CD14-positive monocyte (primary cell): ENCODE data around the gene ADAMTS9. TPM values are rescaled to one million over a fixed set of nuclear protein-coding genes. Genes with fewer than 3 reads are reported as not detected.

Experiments used
- DNase-seq, 3 donors: peaks; one replicate each; pipeline ENCODE4 v3.0.0-alpha.2; 2011 to 2022
- H2AFZ ChIP-seq: 2 replicates; pipeline ENCODE4 v1.6.0; 2012; ENCODE audit warnings: mild to moderate bottlenecking, low read depth, low read length, inconsistent platforms; ENCODE audit not compliant: insufficient read depth, poor library complexity, severe bottlenecking
- H3K27ac ChIP-seq, 2 donors: 1 replicate in 1 of 2; 2 replicates in 1 of 2; pipeline ENCODE4 v1.5.1; 2012 to 2013; ENCODE audit warnings: low read length in 2 of 2, control low read depth in 1 of 2, inconsistent platforms in 1 of 2, low read depth in 1 of 2, mild to moderate bottlenecking in 1 of 2
- H3K27me3 ChIP-seq, 2 donors: one replicate each; pipeline versions ENCODE4 v1.6.0 to v1.6.1; 2011 to 2013; ENCODE audit warnings: low read length in 2 of 2; ENCODE audit not compliant: control insufficient read depth in 2 of 2, insufficient read depth in 2 of 2
- H3K36me3 ChIP-seq, 2 donors: replicated peaks in 1 of 2; 1 replicate in 1 of 2; 2 replicates in 1 of 2; pipeline versions ENCODE4 v1.5.1 to v1.6.1; 2012 to 2013; ENCODE audit warnings: low read length in 2 of 2, control low read depth in 1 of 2, inconsistent platforms in 1 of 2, mild to moderate bottlenecking in 1 of 2; ENCODE audit not compliant: insufficient read depth in 2 of 2, control insufficient read depth in 1 of 2
- H3K4me1 ChIP-seq, 2 donors: 1 replicate in 1 of 2; 2 replicates in 1 of 2; pipeline versions ENCODE4 v1.5.1 to v1.6.1; 2012 to 2013; ENCODE audit warnings: low read length in 2 of 2, control low read depth in 1 of 2, inconsistent platforms in 1 of 2, mild to moderate bottlenecking in 1 of 2, moderate library complexity in 1 of 2; ENCODE audit not compliant: insufficient read depth in 2 of 2, control insufficient read depth in 1 of 2
- H3K4me2 ChIP-seq: replicated peaks from 2 replicates; pipeline ENCODE3; 2012; ENCODE audit warnings: low read length, moderate library complexity, mild to moderate bottlenecking; ENCODE audit not compliant: poor library complexity, severe bottlenecking; ENCODE audit errors: extremely low read depth
- H3K4me3 ChIP-seq, 3 experiments: fragments of 200-600 bp in 1 of 3; sonication (generic) in 1 of 3; replicated peaks in 1 of 3; 1 replicate in 2 of 3; 2 replicates in 1 of 3; pipeline ENCODE4 v1.5.1; 2011 to 2013; ENCODE audit warnings: low read length in 3 of 3, mild to moderate bottlenecking in 3 of 3, control low read depth in 2 of 3, low read depth in 2 of 3, inconsistent platforms in 1 of 3, moderate library complexity in 1 of 3
- H3K79me2 ChIP-seq: 2 replicates; pipeline ENCODE4 v1.6.0; 2012; ENCODE audit warnings: mild to moderate bottlenecking, control low read depth, inconsistent platforms, low read length, moderate library complexity; ENCODE audit not compliant: insufficient read depth
- H3K9ac ChIP-seq: 2 replicates; pipeline ENCODE4 v1.6.0; 2017; ENCODE audit warnings: low read length, mild to moderate bottlenecking; ENCODE audit not compliant: insufficient read depth, poor library complexity, severe bottlenecking
- H3K9me3 ChIP-seq, 2 donors: replicated peaks in 1 of 2; 1 replicate in 1 of 2; 2 replicates in 1 of 2; pipeline versions ENCODE4 v1.5.1 to v1.6.1; 2012 to 2013; ENCODE audit warnings: low read length in 2 of 2, control low read depth in 1 of 2; ENCODE audit not compliant: control insufficient read depth in 1 of 2, insufficient read depth in 1 of 2
- H4K20me1 ChIP-seq: 2 replicates; pipeline ENCODE4 v1.6.0; 2012; ENCODE audit warnings: mild to moderate bottlenecking, low read length, control low read depth, moderate library complexity; ENCODE audit not compliant: insufficient read depth
- H3K27ac Mint-ChIP-seq, 7 donors: one replicate each; pipeline ENCODE4 v1.8.0; 2020; ENCODE audit warnings: mild to moderate bottlenecking in 7 of 7, mixed read lengths in 7 of 7, moderate library complexity in 6 of 7, inconsistent platforms in 2 of 7
- H3K27me3 Mint-ChIP-seq, 3 donors: one replicate each; pipeline ENCODE4 v1.8.0; 2021 to 2022; ENCODE audit warnings: low read depth in 3 of 3, mild to moderate bottlenecking in 3 of 3, mixed read lengths in 3 of 3, moderate library complexity in 3 of 3, inconsistent platforms in 1 of 3
- H3K36me3 Mint-ChIP-seq, 2 donors: one replicate each; pipeline ENCODE4 v1.8.0; 2020; ENCODE audit warnings: mixed read lengths in 2 of 2, inconsistent platforms in 1 of 2, mild to moderate bottlenecking in 1 of 2
- H3K4me1 Mint-ChIP-seq: one replicate; pipeline ENCODE4 v1.8.0; 2020; ENCODE audit warnings: mild to moderate bottlenecking, mixed read lengths
- H3K4me3 Mint-ChIP-seq, 2 donors: one replicate each; pipeline ENCODE4 v1.8.0; 2020; ENCODE audit warnings: mild to moderate bottlenecking in 2 of 2, mixed read lengths in 2 of 2, moderate library complexity in 1 of 2
- H3K9me3 Mint-ChIP-seq, 7 donors: one replicate each; pipeline ENCODE4 v1.8.0; 2020 to 2022; ENCODE audit warnings: mixed read lengths in 7 of 7, mild to moderate bottlenecking in 6 of 7, moderate library complexity in 6 of 7, inconsistent platforms in 2 of 7
- WGBS: methylation state at CpG from one replicate; pipeline ENCODE4 v1.1.5; 2013; ENCODE audit warnings: missing lambda C conversion rate; ENCODE audit not compliant: insufficient coverage; 5-methylcytosine and 5-hydroxymethylcytosine counted together
- intact Hi-C, 2 donors: fragments of 100-400 bp; cut with micrococcal nuclease; formaldehyde crosslinking; loops; one replicate each; pipeline versions ENCODE4 v1.15.0 to v1.15.1; 2023
- polyA plus RNA-seq, 3 donors: library from polyadenylated mRNA; depleted of rRNA in 1 of 3; unstranded in 2 of 3; stranded (reverse) in 1 of 3; fragments of 300-500 nt in 2 of 3; fragments of >200 nt in 1 of 3; fragmentation: Illumina TruSeq in 2 of 3; gene quantifications; 1 replicate in 2 of 3; 2 replicates in 1 of 3; pipeline ENCODE4 v1.2.3, GENCODE V29; 2012 to 2021
- TF ChIP-seq, protein P1 (sequence below): fragments of 200-600 bp; IDR thresholded peaks from one replicate; pipeline ENCODE4 v1.8.0; 2022; ENCODE audit warnings: antibody characterized with exemption, mild to moderate bottlenecking

Gene ADAMTS9
- polyA plus RNA-seq, 3 donors: not detected

- no peaks in the 10 kb centered on the region for H3K27me3 Mint-ChIP-seq
- Histone ChIP-seq H3K36me3 (no peaks in the 10 kb centered on the region), H3K4me3 (no peak overlapping the region), H3K79me2 (no peaks in the 10 kb centered on the region), H4K20me1 (no peaks in the 10 kb centered on the region), H2AFZ (no peak overlapping the region), H3K9ac (no peak overlapping the region), H3K9me3 (peaks cover 4 to 13% of the 10 kb centered on the region in 2 donors), H3K4me2 (no peak overlapping the region), H3K27me3 (no peaks in the 10 kb centered on the region), H3K4me1 (no peaks in the 10 kb centered on the region), H3K27ac (no peak overlapping the region)
- WGBS: 100% methylated on average over 1 of the region's 2 CpGs
- intact Hi-C loops: no loop called here
- TF ChIP-seq, protein P1, sequence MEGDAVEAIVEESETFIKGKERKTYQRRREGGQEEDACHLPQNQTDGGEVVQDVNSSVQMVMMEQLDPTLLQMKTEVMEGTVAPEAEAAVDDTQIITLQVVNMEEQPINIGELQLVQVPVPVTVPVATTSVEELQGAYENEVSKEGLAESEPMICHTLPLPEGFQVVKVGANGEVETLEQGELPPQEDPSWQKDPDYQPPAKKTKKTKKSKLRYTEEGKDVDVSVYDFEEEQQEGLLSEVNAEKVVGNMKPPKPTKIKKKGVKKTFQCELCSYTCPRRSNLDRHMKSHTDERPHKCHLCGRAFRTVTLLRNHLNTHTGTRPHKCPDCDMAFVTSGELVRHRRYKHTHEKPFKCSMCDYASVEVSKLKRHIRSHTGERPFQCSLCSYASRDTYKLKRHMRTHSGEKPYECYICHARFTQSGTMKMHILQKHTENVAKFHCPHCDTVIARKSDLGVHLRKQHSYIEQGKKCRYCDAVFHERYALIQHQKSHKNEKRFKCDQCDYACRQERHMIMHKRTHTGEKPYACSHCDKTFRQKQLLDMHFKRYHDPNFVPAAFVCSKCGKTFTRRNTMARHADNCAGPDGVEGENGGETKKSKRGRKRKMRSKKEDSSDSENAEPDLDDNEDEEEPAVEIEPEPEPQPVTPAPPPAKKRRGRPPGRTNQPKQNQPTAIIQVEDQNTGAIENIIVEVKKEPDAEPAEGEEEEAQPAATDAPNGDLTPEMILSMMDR: no peak
- H3K27ac Mint-ChIP-seq: no peak overlapping the region
- H3K4me3 Mint-ChIP-seq: no peak overlapping the region
- no peaks in the 10 kb centered on the region for H3K36me3 Mint-ChIP-seq
- H3K4me1 Mint-ChIP-seq: no peaks in the 10 kb centered on the region
- DNase-seq: no peak
- peaks cover 0 to 10% (median 3%) of the 10 kb centered on the region in 7 donors for H3K9me3 Mint-ChIP-seq
Measured at GRCh38 chr3:64623125-64623524, 64.7 kb downstream of the ADAMTS9 start.

DNA sequence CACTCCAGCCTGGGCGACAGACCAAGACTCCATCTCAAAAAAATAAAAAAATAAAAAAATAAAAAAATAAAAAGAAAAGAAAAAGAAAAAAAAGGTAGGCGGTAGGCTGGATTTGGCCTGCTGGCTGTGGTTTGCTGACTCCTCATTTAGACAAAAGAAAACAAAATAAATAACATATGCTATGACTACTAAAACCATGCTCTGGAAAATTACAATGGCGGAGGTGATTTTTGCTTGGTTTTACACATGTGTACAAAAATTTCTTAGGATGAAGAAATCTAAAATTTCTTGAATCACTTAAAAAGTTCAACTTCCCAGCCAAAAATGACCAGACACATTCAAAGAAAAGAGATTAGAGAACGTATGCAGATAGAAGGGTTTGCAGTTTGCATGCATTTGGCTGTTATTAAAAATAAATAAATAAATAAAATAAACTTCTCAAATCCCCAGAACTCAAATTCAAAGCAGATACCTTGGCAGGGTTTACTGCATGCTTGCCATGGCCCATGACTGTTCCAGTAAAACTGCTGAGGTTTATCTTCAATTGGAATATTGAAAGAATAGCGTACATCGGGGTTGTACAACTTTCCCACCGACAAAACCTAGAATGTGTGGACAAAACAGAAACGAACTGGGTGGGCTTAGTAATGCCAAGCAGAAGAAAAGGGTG is 65.9 kb downstream of the ADAMTS9 start:
- H4K20me1 ChIP-seq: no peaks in the 10 kb centered on the region
- H3K9ac ChIP-seq: no peak overlapping the region
- no peak overlapping the region for H3K27ac ChIP-seq
- Mint-ChIP-seq H3K9me3 (peaks cover 0 to 10% (median 0%) of the 10 kb centered on the region in 7 donors), H3K4me3 (no peak overlapping the region), H3K27ac (no peak overlapping the region), H3K36me3 (no peaks in the 10 kb centered on the region), H3K27me3 (no peaks in the 10 kb centered on the region), H3K4me1 (no peaks in the 10 kb centered on the region)
- DNase-seq: no peak
- H3K4me2 ChIP-seq: no peak overlapping the region
- TF ChIP-seq, protein P1: no peak
- H3K9me3 ChIP-seq: peaks cover 8 to 13% of the 10 kb centered on the region in 2 donors
- H3K36me3 ChIP-seq: no peaks in the 10 kb centered on the region
- H3K4me1 ChIP-seq: no peaks in the 10 kb centered on the region
- H3K79me2 ChIP-seq: no peaks in the 10 kb centered on the region
- H3K27me3 ChIP-seq: no peaks in the 10 kb centered on the region
- no peak overlapping the region for H2AFZ ChIP-seq
- 78% methylated on average over 4 of the region's 8 CpGs for WGBS
- intact Hi-C loops: no loop called here
- H3K4me3 ChIP-seq: no peak overlapping the region
